IMR-90 (cell line): ENCODE results near the gene NTMT1. TPM values are rescaled to one million over a fixed set of nuclear protein-coding genes. Genes with fewer than 3 reads are reported as not detected.

ENCODE experiments used
- ATAC-seq: fragments of 200-7000 bp; cut with Tn5 transposase; 2 replicates; pipeline ENCODE4 v1.9.1; 2020; ENCODE audit warnings: low read depth, mild to moderate bottlenecking, moderate library complexity
- BruUV-seq: library from RNA; stranded (reverse); fragments of 400-500 nt; replicated peaks from 2 replicates; lab custom pipeline; 2021; lab: Mats Ljungman, UMichigan
- CTCF ChIA-PET: fragments of 300-600 bp; formaldehyde crosslinking; extraction: SDS; loops from one replicate; lab custom pipeline; 2021; ENCODE audit warnings: antibody characterized with exemption; lab: Yijun Ruan, JAX
- POLR2A ChIA-PET: fragments of 300-600 bp; sonication (Branson Sonifier 250); formaldehyde crosslinking; loops from one replicate; lab custom pipeline; 2022; ENCODE audit warnings: antibody characterized with exemption; ENCODE audit not compliant: unreplicated experiment; lab: Charles Lee
- DNase-seq: peaks from one replicate; pipeline ENCODE4 v3.0.0; 2013
- H2AFZ ChIP-seq: replicated peaks from 2 replicates; pipeline ENCODE3; 2013; ENCODE audit warnings: low read length, mild to moderate bottlenecking; ENCODE audit not compliant: poor library complexity
- H2AK5ac ChIP-seq: 2 replicates; pipeline ENCODE4 v1.6.1; 2013; ENCODE audit warnings: low read depth, low read length, inconsistent platforms
- H2AK9ac ChIP-seq: replicated peaks from 2 replicates; pipeline ENCODE3; 2013; ENCODE audit warnings: mild to moderate bottlenecking, low read depth, low read length, moderate library complexity; ENCODE audit not compliant: poor library complexity
- H2BK120ac ChIP-seq: 2 replicates; pipeline ENCODE4 v1.6.1; 2013; ENCODE audit warnings: low read depth, low read length, inconsistent platforms
- H2BK15ac ChIP-seq: 3 replicates; pipeline ENCODE4 v1.6.1; 2013; ENCODE audit warnings: low read depth, low read length, inconsistent platforms
- H2BK20ac ChIP-seq: 2 replicates; pipeline ENCODE4 v1.6.1; 2013; ENCODE audit warnings: low read depth, mild to moderate bottlenecking, inconsistent platforms, low read length, moderate library complexity
- H2BK5ac ChIP-seq: 2 replicates; pipeline ENCODE4 v1.6.1; 2013; ENCODE audit warnings: mild to moderate bottlenecking, low read depth, low read length, inconsistent platforms; ENCODE audit not compliant: poor library complexity, severe bottlenecking
- H3K14ac ChIP-seq: replicated peaks from 2 replicates; pipeline ENCODE4 v1.6.1; 2013; ENCODE audit warnings: low read depth, low read length, inconsistent platforms
- H3K18ac ChIP-seq: 2 replicates; pipeline ENCODE4 v1.6.1; 2013; ENCODE audit warnings: low read depth, low read length, control low read depth
- H3K23ac ChIP-seq: 2 replicates; pipeline ENCODE4 v1.6.1; 2013; ENCODE audit warnings: low read depth, low read length, inconsistent platforms
- H3K27ac ChIP-seq: 2 replicates; pipeline ENCODE4 v1.5.1; 2013; ENCODE audit warnings: mild to moderate bottlenecking, control low read depth, low read length; ENCODE audit not compliant: insufficient read depth
- H3K27me3 ChIP-seq: 2 replicates; pipeline ENCODE4 v1.6.1; 2013; ENCODE audit warnings: low read length; ENCODE audit not compliant: control insufficient read depth, insufficient read depth
- H3K36me3 ChIP-seq: 2 replicates; pipeline ENCODE4 v1.6.1; 2013; ENCODE audit warnings: low read length, mixed read lengths; ENCODE audit not compliant: control insufficient read depth, insufficient read depth
- H3K4ac ChIP-seq: 2 replicates; pipeline ENCODE4 v1.6.1; 2013; ENCODE audit warnings: low read depth, low read length, inconsistent platforms
- H3K4me1 ChIP-seq: 2 replicates; pipeline ENCODE4 v1.6.1; 2013; ENCODE audit warnings: low read length, mixed read lengths; ENCODE audit not compliant: control insufficient read depth, insufficient read depth
- H3K4me2 ChIP-seq: 2 replicates; pipeline ENCODE4 v1.6.1; 2013; ENCODE audit warnings: low read depth, mild to moderate bottlenecking, control low read depth, low read length, moderate library complexity
- H3K4me3 ChIP-seq: 2 replicates; pipeline ENCODE4 v1.5.1; 2013; ENCODE audit warnings: low read depth, mild to moderate bottlenecking, control low read depth, low read length, moderate library complexity; ENCODE audit not compliant: insufficient read depth
- H3K56ac ChIP-seq: 2 replicates; pipeline ENCODE4 v1.6.1; 2013; ENCODE audit warnings: low read length, inconsistent platforms; ENCODE audit not compliant: insufficient read depth; ENCODE audit errors: extremely low read depth
- H3K79me1 ChIP-seq, 2 experiments: 2 replicates each; pipeline ENCODE4 v1.6.1; 2013; ENCODE audit warnings: low read length in 2 of 2, inconsistent platforms in 1 of 2, low read depth in 1 of 2
- H3K9ac ChIP-seq: 2 replicates; pipeline ENCODE4 v1.6.1; 2013; ENCODE audit warnings: low read depth, low read length, control low read depth
- H3K9me1 ChIP-seq: 2 replicates; pipeline ENCODE4 v1.6.1; 2013; ENCODE audit warnings: low read length, inconsistent platforms; ENCODE audit not compliant: insufficient read depth
- H3K9me3 ChIP-seq: 2 replicates; pipeline ENCODE4 v1.6.1; 2013; ENCODE audit warnings: low read length; ENCODE audit not compliant: control insufficient read depth, insufficient read depth
- H4K20me1 ChIP-seq: 2 replicates; pipeline ENCODE4 v1.6.1; 2013; ENCODE audit warnings: low read length, inconsistent platforms; ENCODE audit not compliant: insufficient read depth
- H4K5ac ChIP-seq: 2 replicates; pipeline ENCODE4 v1.6.1; 2013; ENCODE audit warnings: mild to moderate bottlenecking, low read depth, low read length, control low read depth
- H4K8ac ChIP-seq, 2 experiments: 2 replicates each; pipeline ENCODE4 v1.6.1; 2013; ENCODE audit warnings: low read depth in 2 of 2, low read length in 2 of 2, control low read depth in 1 of 2, inconsistent platforms in 1 of 2
- H4K91ac ChIP-seq: 2 replicates; pipeline ENCODE4 v1.6.1; 2013; ENCODE audit warnings: low read depth, low read length, inconsistent platforms; ENCODE audit not compliant: insufficient read depth
- BHLHE40 ChIP-seq: fragments of 150-350 bp; IDR thresholded peaks from 2 replicates; pipeline ENCODE4 v1.6.1; 2016; ENCODE audit warnings: mild to moderate bottlenecking, low read depth, low read length
- CEBPB ChIP-seq: IDR thresholded peaks from 2 replicates; pipeline ENCODE4 v1.6.1; 2012; ENCODE audit warnings: low read depth, low read length, improper control_type of control experiment
- CTCF ChIP-seq: conservative IDR thresholded peaks from 2 replicates; pipeline ENCODE4 v1.5.1; 2012; ENCODE audit warnings: mild to moderate bottlenecking, low read depth, low read length, improper control_type of control experiment
- FOS ChIP-seq: fragments of 150-350 bp; IDR thresholded peaks from 2 replicates; pipeline ENCODE4 v1.6.1; 2016; ENCODE audit warnings: low read depth, low read length
- MAFK ChIP-seq: IDR thresholded peaks from 2 replicates; pipeline ENCODE4 v1.6.1; 2012; ENCODE audit warnings: low read depth, low read length, improper control_type of control experiment
- MAZ ChIP-seq: IDR thresholded peaks from 2 replicates; pipeline ENCODE4 v1.6.1; 2012; ENCODE audit warnings: low read depth, mild to moderate bottlenecking, low read length, improper control_type of control experiment, moderate library complexity, borderline replicate concordance
- RAD21 ChIP-seq: IDR thresholded peaks from 2 replicates; pipeline ENCODE4 v1.6.1; 2012; ENCODE audit warnings: low read length, improper control_type of control experiment
- RCOR1 ChIP-seq: IDR thresholded peaks from 2 replicates; pipeline ENCODE4 v1.6.1; 2012; ENCODE audit warnings: mild to moderate bottlenecking, low read length, improper control_type of control experiment; ENCODE audit not compliant: insufficient replicate concordance
- RFX5 ChIP-seq: IDR thresholded peaks from 2 replicates; pipeline ENCODE4 v1.8.0; 2012; ENCODE audit warnings: low read depth, mild to moderate bottlenecking, low read length, moderate library complexity
- SMC3 ChIP-seq: fragments of 150-350 bp; IDR thresholded peaks from 2 replicates; pipeline ENCODE4 v1.6.1; 2016; ENCODE audit warnings: low read depth, mild to moderate bottlenecking, antibody characterized with exemption, low read length, moderate library complexity
- USF2 ChIP-seq: fragments of 150-350 bp; IDR thresholded peaks from 2 replicates; pipeline ENCODE4 v1.6.1; 2017; ENCODE audit warnings: mild to moderate bottlenecking, antibody characterized with exemption, low read length, low read depth
- WGBS, 2 experiments: methylation state at CpG; one replicate each; pipeline versions ENCODE4 v1.1.5 to v1.1.7; 2013; ENCODE audit warnings: missing lambda C conversion rate in 2 of 2; ENCODE audit not compliant: insufficient read length in 1 of 2; ENCODE audit errors: extremely low coverage in 2 of 2; 5-methylcytosine and 5-hydroxymethylcytosine counted together
- dilution Hi-C: fragments of 300-500 bp; cut with HindIII; formaldehyde crosslinking; loops from one replicate; pipeline ENCODE4 v1.14.3; 2018; ENCODE audit warnings: low sequenced_read_pairs; ENCODE audit not compliant: unreplicated experiment
- in situ Hi-C: fragments of 300-500 bp; cut with MboI; formaldehyde crosslinking; loops from 3 replicates; pipeline ENCODE4 v1.14.3; 2019; ENCODE audit warnings: low sequenced_read_pairs, inconsistent platforms, mixed read lengths
- intact Hi-C: fragments of 100-400 bp; cut with micrococcal nuclease; formaldehyde crosslinking; loops from 2 replicates; pipeline ENCODE4 v1.10.0; 2022
- polyA plus RNA-seq, 3 experiments: library from polyadenylated mRNA; depleted of rRNA; stranded (reverse); fragments of >200 nt; gene quantifications; 2 replicates each; pipeline ENCODE4 v1.2.3, GENCODE V29; 2012; ENCODE audit warnings: low replicate concordance in 1 of 3
- total RNA-seq: library from RNA; depleted of rRNA; stranded (reverse); fragments of >200 nt; gene quantifications from 2 replicates; pipeline ENCODE4 v1.2.3, GENCODE V29; 2012

Gene NTMT1
- total and polyA plus RNA-seq, 2 of the 4 experiments (the other 2 are of a cell fraction) = 68.1 to 88.1 TPM

DNA sequence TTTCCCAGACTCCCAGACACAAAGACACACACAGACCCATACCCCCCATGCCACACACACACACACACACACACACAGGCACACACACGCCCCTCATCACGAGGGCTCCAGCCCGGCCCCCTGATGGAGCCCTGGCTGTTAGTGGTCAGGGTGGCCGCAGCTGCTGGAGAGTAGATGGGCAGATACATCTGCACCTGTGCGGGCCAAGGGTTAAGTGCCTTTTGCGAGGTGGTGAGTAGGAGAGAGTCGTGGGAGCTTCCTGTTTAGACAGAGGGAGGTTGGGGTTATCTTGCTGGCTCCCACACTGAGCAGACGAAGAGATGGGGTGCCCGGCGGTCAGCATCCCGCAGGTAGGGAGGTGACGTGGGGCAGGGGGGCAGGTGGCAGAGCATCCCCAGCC lies 47.6 kb downstream of the NTMT1 start:
- ChIA-PET POLR2A (no interaction called here), CTCF (interaction anchor here (1.0 kb wide), 1 partner anchor 53 kb away, joined by 4 read pairs; no protein-coding TSS in a partner anchor)
- Histone ChIP-seq H2AK5ac (no peak overlapping the region), H3K4me1 (peaks cover 18% of the 10 kb centered on the region), H3K14ac (no peak overlapping the region), H3K4ac (no peak overlapping the region), H3K27me3 (no peaks in the 10 kb centered on the region), H3K18ac (no peak overlapping the region), H4K5ac (no peak overlapping the region), H3K4me3 (no peak overlapping the region), H2AK9ac (no peak overlapping the region), H3K9me3 (no peaks in the 10 kb centered on the region), H3K23ac (no peak overlapping the region), H3K27ac (no peak overlapping the region), H3K9me1 (peaks cover 28% of the 10 kb centered on the region), H2BK15ac (no peak overlapping the region), H3K36me3 (peaks cover 21% of the 10 kb centered on the region), H3K9ac (no peak overlapping the region), H3K56ac (no peak overlapping the region), H4K91ac (no peak overlapping the region), H2BK5ac (no peak overlapping the region), H2AFZ (no peak overlapping the region), H3K79me1 (peaks cover 16 to 91% of the 10 kb centered on the region in 2 experiments), H2BK120ac (no peak overlapping the region), H3K4me2 (no peak overlapping the region), H2BK20ac (no peak overlapping the region), H4K8ac (no peak overlapping the region), H4K20me1 (peaks cover 78% of the 10 kb centered on the region)
- 60% methylated on average over 5 of the region's 12 CpGs; no CpG with 5 or more reads in 1 of the 2 experiments for WGBS, 2 experiments
- no peak for DNase-seq
- TF ChIP-seq RFX5 (no peak), CTCF (no peak), RAD21 (no peak), FOS (no peak), BHLHE40 (no peak), CEBPB (no peak), SMC3 (no peak), RCOR1 (no peak), MAFK (no peak), USF2 (no peak), MAZ (no peak)
- BruUV-seq = no TSS peak
- dilution Hi-C loops (no loop called here), in situ Hi-C loops (no loop called here), intact Hi-C loops (no loop called here)
- no peak for ATAC-seq
